ENCODE results near the gene PRKCD.

DNA sequence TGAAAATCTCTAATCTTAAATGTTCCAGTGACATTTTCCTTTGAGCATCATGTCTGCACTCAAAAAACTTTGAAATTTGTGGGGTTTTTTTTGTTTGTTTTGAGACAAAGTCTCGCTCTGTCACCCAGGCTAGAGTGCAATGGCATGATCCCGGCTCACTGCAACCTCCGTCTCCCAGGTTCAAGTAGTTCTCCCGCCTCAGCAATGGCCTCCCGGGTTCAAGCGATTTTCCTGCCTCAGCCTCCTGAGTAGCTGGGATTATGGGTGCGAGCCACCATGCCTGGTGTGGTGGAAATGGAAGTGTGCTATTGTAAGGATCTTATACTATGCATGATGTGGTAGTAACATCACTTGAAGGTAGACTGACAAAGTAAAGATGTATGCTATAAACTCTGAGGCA is 52.3 kb downstream of the PRKCD start:
- TF ChIP-seq, protein P1, sequence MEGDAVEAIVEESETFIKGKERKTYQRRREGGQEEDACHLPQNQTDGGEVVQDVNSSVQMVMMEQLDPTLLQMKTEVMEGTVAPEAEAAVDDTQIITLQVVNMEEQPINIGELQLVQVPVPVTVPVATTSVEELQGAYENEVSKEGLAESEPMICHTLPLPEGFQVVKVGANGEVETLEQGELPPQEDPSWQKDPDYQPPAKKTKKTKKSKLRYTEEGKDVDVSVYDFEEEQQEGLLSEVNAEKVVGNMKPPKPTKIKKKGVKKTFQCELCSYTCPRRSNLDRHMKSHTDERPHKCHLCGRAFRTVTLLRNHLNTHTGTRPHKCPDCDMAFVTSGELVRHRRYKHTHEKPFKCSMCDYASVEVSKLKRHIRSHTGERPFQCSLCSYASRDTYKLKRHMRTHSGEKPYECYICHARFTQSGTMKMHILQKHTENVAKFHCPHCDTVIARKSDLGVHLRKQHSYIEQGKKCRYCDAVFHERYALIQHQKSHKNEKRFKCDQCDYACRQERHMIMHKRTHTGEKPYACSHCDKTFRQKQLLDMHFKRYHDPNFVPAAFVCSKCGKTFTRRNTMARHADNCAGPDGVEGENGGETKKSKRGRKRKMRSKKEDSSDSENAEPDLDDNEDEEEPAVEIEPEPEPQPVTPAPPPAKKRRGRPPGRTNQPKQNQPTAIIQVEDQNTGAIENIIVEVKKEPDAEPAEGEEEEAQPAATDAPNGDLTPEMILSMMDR (IDR thresholded peaks at IDR 0.05), result no peak
- TF ChIP-seq POLR2A (IDR thresholded peaks at IDR 0.05) (no peak), POLR2AphosphoS5 (IDR thresholded peaks at IDR 0.05) (no peak)

Measured in upper lobe of left lung (tissue), 4 donors.